Parathyroid adenoma (tissue), 2 donors: ENCODE data around the gene GAS7.

Source experiments
- H2AFZ ChIP-seq: fragments of 300-600 bp; sonication (generic); one replicate; pipeline ENCODE4 v1.7.0; 2017; ENCODE audit warnings: antibody characterized with exemption, mild to moderate bottlenecking
- H3K27ac ChIP-seq: fragments of 300-600 bp; sonication (generic); one replicate; pipeline ENCODE4 v1.7.0; 2017
- H3K27me3 ChIP-seq: fragments of 300-600 bp; sonication (generic); one replicate; pipeline ENCODE4 v1.7.0; 2017; ENCODE audit warnings: low read length; ENCODE audit not compliant: control insufficient read depth, insufficient read depth
- H3K36me3 ChIP-seq: fragments of 300-600 bp; sonication (generic); one replicate; pipeline ENCODE4 v1.7.0; 2017; ENCODE audit warnings: low read length; ENCODE audit not compliant: control insufficient read depth, insufficient read depth
- H3K4me1 ChIP-seq: fragments of 300-600 bp; sonication (generic); one replicate; pipeline ENCODE4 v1.7.0; 2017; ENCODE audit warnings: control low read depth
- H3K4me2 ChIP-seq: fragments of 300-600 bp; sonication (generic); one replicate; pipeline ENCODE4 v1.7.0; 2017; ENCODE audit warnings: low read length
- H3K4me3 ChIP-seq: fragments of 300-600 bp; sonication (generic); one replicate; pipeline ENCODE4 v1.7.0; 2017; ENCODE audit warnings: low read depth, low read length
- H3K79me2 ChIP-seq: fragments of 300-600 bp; sonication (generic); one replicate; pipeline ENCODE4 v1.7.0; 2017; ENCODE audit warnings: control low read depth
- H3K9ac ChIP-seq: fragments of 300-600 bp; sonication (generic); one replicate; pipeline ENCODE4 v1.7.0; 2017; ENCODE audit warnings: mild to moderate bottlenecking
- H3K9me3 ChIP-seq: fragments of 300-600 bp; sonication (generic); one replicate; pipeline ENCODE4 v1.7.0; 2017; ENCODE audit warnings: low read length; ENCODE audit not compliant: control insufficient read depth
- TF ChIP-seq, protein P1 (sequence below): fragments of 300-600 bp; sonication (generic); IDR thresholded peaks from one replicate; pipeline ENCODE4 v1.7.0; 2017; ENCODE audit warnings: antibody characterized with exemption, mild to moderate bottlenecking
- donor health status: primary hyperparathyroidism.

GAS7 gene

GRCh38 chr17:10035885-10036284 lies 162.5 kb downstream of the GAS7 start:
- no peak overlapping the region for H3K9ac ChIP-seq
- no peaks in the 10 kb centered on the region for H3K27me3 ChIP-seq
- H3K4me3 ChIP-seq: no peak overlapping the region
- TF ChIP-seq, protein P1, sequence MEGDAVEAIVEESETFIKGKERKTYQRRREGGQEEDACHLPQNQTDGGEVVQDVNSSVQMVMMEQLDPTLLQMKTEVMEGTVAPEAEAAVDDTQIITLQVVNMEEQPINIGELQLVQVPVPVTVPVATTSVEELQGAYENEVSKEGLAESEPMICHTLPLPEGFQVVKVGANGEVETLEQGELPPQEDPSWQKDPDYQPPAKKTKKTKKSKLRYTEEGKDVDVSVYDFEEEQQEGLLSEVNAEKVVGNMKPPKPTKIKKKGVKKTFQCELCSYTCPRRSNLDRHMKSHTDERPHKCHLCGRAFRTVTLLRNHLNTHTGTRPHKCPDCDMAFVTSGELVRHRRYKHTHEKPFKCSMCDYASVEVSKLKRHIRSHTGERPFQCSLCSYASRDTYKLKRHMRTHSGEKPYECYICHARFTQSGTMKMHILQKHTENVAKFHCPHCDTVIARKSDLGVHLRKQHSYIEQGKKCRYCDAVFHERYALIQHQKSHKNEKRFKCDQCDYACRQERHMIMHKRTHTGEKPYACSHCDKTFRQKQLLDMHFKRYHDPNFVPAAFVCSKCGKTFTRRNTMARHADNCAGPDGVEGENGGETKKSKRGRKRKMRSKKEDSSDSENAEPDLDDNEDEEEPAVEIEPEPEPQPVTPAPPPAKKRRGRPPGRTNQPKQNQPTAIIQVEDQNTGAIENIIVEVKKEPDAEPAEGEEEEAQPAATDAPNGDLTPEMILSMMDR: no peak
- no peak overlapping the region for H3K4me2 ChIP-seq
- H3K9me3 ChIP-seq: no peaks in the 10 kb centered on the region
- no peaks in the 10 kb centered on the region for H3K4me1 ChIP-seq
- no peaks in the 10 kb centered on the region for H3K79me2 ChIP-seq
- H3K27ac ChIP-seq: peak overlapping the region; percentile 12
- no peak overlapping the region for H2AFZ ChIP-seq
- no peaks in the 10 kb centered on the region for H3K36me3 ChIP-seq

DNA sequence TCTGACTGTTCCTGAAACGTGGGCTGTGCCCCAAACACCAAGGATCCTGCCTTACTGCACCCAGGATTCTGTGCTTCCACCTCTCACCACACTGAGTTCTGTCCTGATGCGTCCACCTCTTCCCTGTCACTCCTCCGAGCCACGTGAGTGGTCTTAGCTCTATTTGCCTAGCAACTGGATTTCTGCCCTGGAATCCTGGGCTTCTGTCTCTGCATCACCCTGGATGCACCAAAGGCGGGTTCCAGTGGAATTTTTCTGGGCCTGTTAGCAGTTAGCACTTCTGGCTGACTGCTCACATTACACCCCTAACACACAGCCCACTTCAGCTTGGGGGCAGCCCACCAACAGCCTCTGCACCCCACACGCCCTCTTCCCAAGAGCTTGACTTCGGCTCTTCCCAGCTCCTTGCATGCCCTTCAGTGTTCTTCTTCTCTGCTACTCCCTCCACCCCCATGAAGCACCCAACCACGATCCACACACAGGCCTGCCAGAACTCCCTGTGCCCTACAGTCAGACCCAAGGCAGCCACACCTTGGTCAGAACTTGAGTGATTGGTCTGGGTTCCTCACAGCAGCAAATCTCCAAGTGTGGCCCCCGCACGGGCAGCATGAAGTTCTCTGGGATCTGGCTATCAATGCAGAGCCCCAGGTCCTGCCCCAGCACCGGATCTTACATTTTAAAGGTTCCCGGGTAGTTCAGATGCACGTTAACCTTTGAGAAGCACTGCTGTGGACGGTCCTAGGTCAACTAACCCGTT lies 163.5 kb downstream of the GAS7 start:
- H3K79me2 ChIP-seq: no peaks in the 10 kb centered on the region
- H3K9ac ChIP-seq: no peak overlapping the region
- no peak overlapping the region for H3K4me2 ChIP-seq
- no peaks in the 10 kb centered on the region for H3K27me3 ChIP-seq
- no peak overlapping the region for H3K27ac ChIP-seq
- H3K36me3 ChIP-seq: no peaks in the 10 kb centered on the region
- TF ChIP-seq, protein P1: no peak
- H3K4me3 ChIP-seq: no peak overlapping the region
- no peak overlapping the region for H2AFZ ChIP-seq
- H3K4me1 ChIP-seq: no peaks in the 10 kb centered on the region
- no peaks in the 10 kb centered on the region for H3K9me3 ChIP-seq

GRCh38 chr17:10033959-10034358 lies 164.4 kb downstream of the GAS7 start:
- Histone ChIP-seq H3K36me3 (no peaks in the 10 kb centered on the region), H3K27me3 (no peaks in the 10 kb centered on the region), H3K9ac (no peak overlapping the region), H2AFZ (no peak overlapping the region), H3K27ac (no peak overlapping the region), H3K4me2 (no peak overlapping the region), H3K9me3 (no peaks in the 10 kb centered on the region), H3K4me1 (no peaks in the 10 kb centered on the region), H3K4me3 (no peak overlapping the region), H3K79me2 (no peaks in the 10 kb centered on the region)
- TF ChIP-seq, protein P1: no peak

DNA sequence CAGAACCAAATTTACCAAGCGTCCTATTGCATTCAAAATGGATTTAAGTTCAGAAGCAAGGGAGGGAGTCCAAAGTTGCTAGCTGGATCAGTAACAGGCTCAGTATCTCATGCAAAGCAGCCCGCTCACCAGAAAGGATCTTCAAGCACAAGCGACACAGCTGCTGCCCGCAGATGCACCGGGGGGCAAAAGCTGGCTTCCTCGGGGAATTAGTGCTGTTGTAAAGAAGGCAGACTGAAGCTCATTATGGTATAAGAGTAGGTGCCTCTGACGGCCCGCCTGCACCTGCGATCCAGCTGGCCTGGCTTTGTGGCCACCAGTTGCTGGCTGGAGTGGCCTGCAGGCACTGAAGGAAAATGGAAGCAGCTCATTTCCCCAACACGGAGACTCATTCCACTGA lies 165.0 kb downstream of the GAS7 start:
- no peak overlapping the region for H3K27ac ChIP-seq
- H3K27me3 ChIP-seq: no peaks in the 10 kb centered on the region
- H2AFZ ChIP-seq: no peak overlapping the region
- H3K4me3 ChIP-seq: no peak overlapping the region
- TF ChIP-seq, protein P1: no peak
- H3K36me3 ChIP-seq: no peaks in the 10 kb centered on the region
- H3K4me2 ChIP-seq: no peak overlapping the region
- no peak overlapping the region for H3K9ac ChIP-seq
- no peaks in the 10 kb centered on the region for H3K79me2 ChIP-seq
- no peaks in the 10 kb centered on the region for H3K4me1 ChIP-seq
- H3K9me3 ChIP-seq: no peaks in the 10 kb centered on the region
